Smooth muscle cell (in vitro differentiated cells): Measurements from ENCODE around the gene LETMD1. TPM values are rescaled to one million over a fixed set of nuclear protein-coding genes. Genes with fewer than 3 reads are reported as not detected.

ENCODE experiments used
- DNase-seq: peaks from one replicate; lab custom pipeline; 2025; ENCODE audit not compliant: unreplicated experiment; lab: John Stamatoyannopoulos, UW
- H2AFZ ChIP-seq: fragments of 200-600 bp; sonication (generic); 2 replicates; pipeline ENCODE4 v1.6.0; 2016; ENCODE audit warnings: antibody characterized with exemption, low read depth, mild to moderate bottlenecking
- H3F3A ChIP-seq: fragments of 200-600 bp; sonication (generic); 2 replicates; pipeline ENCODE4 v1.6.0; 2017; ENCODE audit warnings: antibody characterized with exemption, low read depth
- H3K27ac ChIP-seq: fragments of 200-600 bp; sonication (generic); 2 replicates; pipeline ENCODE4 v1.5.1; 2016; ENCODE audit warnings: low read depth, mild to moderate bottlenecking
- H3K27me3 ChIP-seq: fragments of 200-600 bp; sonication (generic); 2 replicates; pipeline ENCODE4 v1.6.1; 2016; ENCODE audit warnings: low read depth, mild to moderate bottlenecking
- H3K36me3 ChIP-seq: fragments of 200-600 bp; sonication (generic); 2 replicates; pipeline ENCODE4 v1.5.1; 2016; ENCODE audit warnings: low read depth
- H3K4me1 ChIP-seq: fragments of 200-600 bp; sonication (generic); 2 replicates; pipeline ENCODE4 v1.5.1; 2016; ENCODE audit warnings: low read depth
- H3K4me2 ChIP-seq: fragments of 200-600 bp; sonication (generic); 2 replicates; pipeline ENCODE4 v1.6.0; 2016; ENCODE audit warnings: mild to moderate bottlenecking
- H3K4me3 ChIP-seq: fragments of 200-600 bp; sonication (generic); 2 replicates; pipeline ENCODE4 v1.5.1; 2016; ENCODE audit warnings: mild to moderate bottlenecking
- H3K79me2 ChIP-seq: fragments of 200-600 bp; sonication (generic); 2 replicates; pipeline ENCODE4 v1.6.0; 2016; ENCODE audit warnings: low read depth, mild to moderate bottlenecking
- H3K9ac ChIP-seq: fragments of 200-600 bp; sonication (generic); 2 replicates; pipeline ENCODE4 v1.6.0; 2016; ENCODE audit warnings: low read depth
- H3K9me3 ChIP-seq: fragments of 200-600 bp; sonication (generic); replicated peaks from 2 replicates; pipeline ENCODE4 v1.5.1; 2016; ENCODE audit warnings: low read depth
- H4K20me1 ChIP-seq: fragments of 200-600 bp; sonication (generic); 2 replicates; pipeline ENCODE4 v1.6.0; 2016; ENCODE audit warnings: low read depth
- CTCF ChIP-seq: fragments of 200-600 bp; sonication (generic); IDR thresholded peaks from 2 replicates; pipeline ENCODE4 v1.5.1; 2017; ENCODE audit warnings: borderline replicate concordance, mild to moderate bottlenecking, antibody characterized with exemption; ENCODE audit not compliant: insufficient read depth, poor library complexity, severe bottlenecking
- WGBS: methylation state at CpG from one replicate; pipeline ENCODE4 v1.1.7; 2016; ENCODE audit warnings: low lambda C conversion rate; 5-methylcytosine and 5-hydroxymethylcytosine counted together
- polyA plus RNA-seq: library from polyadenylated mRNA; unstranded; fragments of >200 nt; fragmentation: Nextera tagmentation; extraction: Ambion mirVana; gene quantifications from 2 replicates; pipeline ENCODE4 v1.2.1, GENCODE V29; 2016
- total RNA-seq: library from RNA; depleted of rRNA; stranded (reverse); fragments of >200 nt; gene quantifications from 2 replicates; pipeline ENCODE4 v1.2.3, GENCODE V29; 2014

Gene LETMD1
- total and polyA plus RNA-seq, 2 experiments from 2014 or later, result 8.9 to 32.9 TPM

GRCh38 chr12:51033457-51034089 is 14.6 kb upstream of the LETMD1 start:
- no peak for TF ChIP-seq CTCF
- no peak overlapping the region for H2AFZ ChIP-seq
- no peaks in the 10 kb centered on the region for H4K20me1 ChIP-seq
- WGBS, result 93% methylated on average over 4 of the region's 4 CpGs
- H3K27ac ChIP-seq, result no peak overlapping the region
- H3K4me2 ChIP-seq, result no peak overlapping the region
- no peaks in the 10 kb centered on the region for H3K79me2 ChIP-seq
- DNase-seq, result no peak
- H3K4me3 ChIP-seq, result no peak overlapping the region
- H3F3A ChIP-seq, result no peaks in the 10 kb centered on the region
- no peaks in the 10 kb centered on the region for H3K36me3 ChIP-seq
- no peaks in the 10 kb centered on the region for H3K27me3 ChIP-seq
- no peaks in the 10 kb centered on the region for H3K9me3 ChIP-seq
- no peak overlapping the region for H3K9ac ChIP-seq
- H3K4me1 ChIP-seq, result no peaks in the 10 kb centered on the region

GRCh38 chr12:51036279-51036678 is 11.8 kb upstream of the LETMD1 start:
- Histone ChIP-seq H3K27me3 (no peaks in the 10 kb centered on the region), H3F3A (no peaks in the 10 kb centered on the region), H3K9ac (no peak overlapping the region), H3K9me3 (no peaks in the 10 kb centered on the region), H3K4me3 (no peak overlapping the region), H3K27ac (no peak overlapping the region), H3K4me1 (no peaks in the 10 kb centered on the region), H3K36me3 (no peaks in the 10 kb centered on the region), H3K79me2 (no peaks in the 10 kb centered on the region), H3K4me2 (no peak overlapping the region), H2AFZ (no peak overlapping the region), H4K20me1 (no peaks in the 10 kb centered on the region)
- DNase-seq, result no peak
- TF ChIP-seq CTCF, result no peak
- WGBS, result 81% methylated on average over 3 of the region's 3 CpGs

- Histone ChIP-seq H3K36me3 (no peaks in the 10 kb centered on the region), H3K27me3 (no peaks in the 10 kb centered on the region), H3F3A (no peaks in the 10 kb centered on the region), H3K9me3 (no peaks in the 10 kb centered on the region), H3K79me2 (peaks cover 17% of the 10 kb centered on the region), H4K20me1 (no peaks in the 10 kb centered on the region), H3K4me2 (peak overlapping the region; percentile 97), H3K9ac (peak overlapping the region; percentile 82), H3K4me1 (peaks cover 13% of the 10 kb centered on the region), H3K4me3 (peak overlapping the region; percentile 86), H3K27ac (peak overlapping the region; percentile 73), H2AFZ (peak overlapping the region; percentile 89)
- no peak for TF ChIP-seq CTCF
- WGBS, result 49% methylated on average over 14 of the region's 14 CpGs
- no peak for DNase-seq
These were observed 629 bp downstream of the LETMD1 start for GRCh38 chr12:51048661-51049251.

- no peak for TF ChIP-seq CTCF
- H3K27ac ChIP-seq, result no peak overlapping the region
- no peaks in the 10 kb centered on the region for H3K9me3 ChIP-seq
- DNase-seq, result no peak
- H4K20me1 ChIP-seq, result no peaks in the 10 kb centered on the region
- peaks cover 13% of the 10 kb centered on the region for H3K4me1 ChIP-seq
- no peaks in the 10 kb centered on the region for H3F3A ChIP-seq
- no peaks in the 10 kb centered on the region for H3K27me3 ChIP-seq
- no peak overlapping the region for H2AFZ ChIP-seq
- peak overlapping the region; percentile 97 for H3K4me2 ChIP-seq
- WGBS, result 97% methylated on average over 3 of the region's 3 CpGs
- peak overlapping the region; percentile 86 for H3K4me3 ChIP-seq
- peaks cover 17% of the 10 kb centered on the region for H3K79me2 ChIP-seq
- H3K36me3 ChIP-seq, result peaks cover 3% of the 10 kb centered on the region
- no peak overlapping the region for H3K9ac ChIP-seq
These were observed 1.4 kb downstream of the LETMD1 start for GRCh38 chr12:51049525-51049924.
